H1 (cell line): Measurements from ENCODE around the gene TTC24. TPM values are rescaled to one million over a fixed set of nuclear protein-coding genes. Genes with fewer than 3 reads are reported as not detected.

ENCODE experiments used
- CTCF ChIA-PET: fragments of 300-600 bp; sonication (Branson Sonifier 250); formaldehyde crosslinking; loops from one replicate; lab custom pipeline; 2021; ENCODE audit not compliant: partially characterized antibody; lab: Charles Lee
- POLR2A ChIA-PET: fragments of 300-600 bp; sonication (Branson Sonifier 250); formaldehyde crosslinking; loops from one replicate; lab custom pipeline; 2021; ENCODE audit warnings: inconsistent platforms; ENCODE audit not compliant: partially characterized antibody; lab: Charles Lee
- DNase-seq, 2 experiments: peaks; one replicate each; pipeline versions ENCODE4 v3.0.0 to v3.0.0-alpha.2; 2010 to 2022; ENCODE audit warnings: low spot score in 2 of 2, low read depth in 1 of 2, mixed read lengths in 1 of 2
- FAIRE-seq: peaks from 2 replicates; lab custom pipeline; 2011; peaks lifted over from hg19 to GRCh38; lab: Jason Lieb, UNC
- H2AFZ ChIP-seq: 2 replicates; pipeline ENCODE4 v1.8.1; 2012; ENCODE audit warnings: low read length, inconsistent platforms
- H2AK5ac ChIP-seq: 2 replicates; pipeline ENCODE4 v1.6.1; 2013; ENCODE audit warnings: low read depth, low read length
- H2BK120ac ChIP-seq: replicated peaks from 2 replicates; pipeline ENCODE3; 2013; ENCODE audit warnings: low read depth, low read length, inconsistent platforms
- H2BK12ac ChIP-seq: 2 replicates; pipeline ENCODE4 v1.6.1; 2013; ENCODE audit warnings: low read depth, low read length
- H2BK15ac ChIP-seq: 2 replicates; pipeline ENCODE4 v1.6.1; 2013; ENCODE audit warnings: low read length
- H2BK20ac ChIP-seq: 2 replicates; pipeline ENCODE4 v1.6.1; 2013; ENCODE audit warnings: low read length
- H2BK5ac ChIP-seq: 2 replicates; pipeline ENCODE4 v1.6.1; 2013; ENCODE audit warnings: low read depth, low read length
- H3K14ac ChIP-seq: 2 replicates; pipeline ENCODE4 v1.6.1; 2013; ENCODE audit warnings: inconsistent platforms; ENCODE audit not compliant: insufficient read length
- H3K18ac ChIP-seq: 2 replicates; pipeline ENCODE4 v1.6.1; 2013; ENCODE audit warnings: low read length; ENCODE audit errors: extremely low read depth
- H3K23ac ChIP-seq: 2 replicates; pipeline ENCODE4 v1.6.1; 2013; ENCODE audit warnings: inconsistent platforms; ENCODE audit not compliant: insufficient read length
- H3K23me2 ChIP-seq: 2 replicates; pipeline ENCODE4 v1.6.1; 2013; ENCODE audit warnings: low read depth, low read length
- H3K27ac ChIP-seq: 2 replicates; pipeline ENCODE4 v1.6.1; 2011; ENCODE audit warnings: low read depth, low read length, inconsistent platforms
- H3K27me3 ChIP-seq, 4 experiments: replicated peaks in 1 of 4; 1 replicate in 1 of 4; 2 replicates in 3 of 4; pipeline versions ENCODE4 v1.6.1 to v1.8.1; 2011 to 2013; ENCODE audit warnings: low read length in 3 of 4, mild to moderate bottlenecking in 3 of 4, inconsistent platforms in 2 of 4, mixed read lengths in 2 of 4, moderate library complexity in 1 of 4; ENCODE audit not compliant: control insufficient read depth in 3 of 4, insufficient read depth in 3 of 4; ENCODE audit errors: extremely low read depth in 1 of 4
- H3K36me3 ChIP-seq, 4 experiments: 2 replicates each; pipeline versions ENCODE4 v1.6.1 to v1.8.1; 2011 to 2013; ENCODE audit warnings: mild to moderate bottlenecking in 4 of 4, low read length in 3 of 4, moderate library complexity in 2 of 4, control low read depth in 1 of 4, inconsistent platforms in 1 of 4; ENCODE audit not compliant: insufficient read depth in 4 of 4, control insufficient read depth in 2 of 4
- H3K4ac ChIP-seq: replicated peaks from 2 replicates; pipeline ENCODE3; 2013; ENCODE audit warnings: low read length, low read depth, mixed read lengths, inconsistent platforms; ENCODE audit not compliant: insufficient read length
- H3K4me1 ChIP-seq, 4 experiments: replicated peaks in 1 of 4; 1 replicate in 1 of 4; 2 replicates in 3 of 4; pipeline versions ENCODE4 v1.6.1 to v1.8.1; 2011 to 2013; ENCODE audit warnings: low read length in 3 of 4, inconsistent platforms in 2 of 4, mixed read lengths in 1 of 4; ENCODE audit not compliant: insufficient read depth in 4 of 4, control insufficient read depth in 3 of 4
- H3K4me2 ChIP-seq, 2 experiments: 2 replicates each; pipeline versions ENCODE4 v1.6.1 to v1.8.1; 2011 to 2013; ENCODE audit warnings: low read depth in 2 of 2, low read length in 2 of 2, control low read depth in 1 of 2, inconsistent platforms in 1 of 2, mild to moderate bottlenecking in 1 of 2; ENCODE audit not compliant: insufficient read depth in 1 of 2
- H3K4me3 ChIP-seq, 4 experiments: fragments of 200-600, 300-600 bp in 1 of 4; sonication (generic), shearing (Covaris generic), sonication (Bioruptor Twin) in 1 of 4; 2 replicates each; pipeline versions ENCODE4 v1.5.1 to v1.8.1; 2011 to 2016; ENCODE audit warnings: low read length in 4 of 4, low read depth in 3 of 4, control low read depth in 2 of 4, inconsistent platforms in 2 of 4, mild to moderate bottlenecking in 2 of 4, mixed read lengths in 1 of 4, moderate library complexity in 1 of 4; ENCODE audit not compliant: insufficient read depth in 2 of 4; ENCODE audit errors: extremely low read depth in 1 of 4
- H3K56ac ChIP-seq: replicated peaks from 2 replicates; pipeline ENCODE3; 2013; ENCODE audit warnings: low read depth, mild to moderate bottlenecking, mixed read lengths, low read length, inconsistent platforms; ENCODE audit not compliant: insufficient read length
- H3K79me1 ChIP-seq: 2 replicates; pipeline ENCODE4 v1.6.1; 2013; ENCODE audit warnings: low read depth, low read length, control low read depth
- H3K79me2 ChIP-seq, 2 experiments: 2 replicates each; pipeline versions ENCODE4 v1.6.1 to v1.8.1; 2012 to 2013; ENCODE audit warnings: low read length in 2 of 2, mild to moderate bottlenecking in 2 of 2, inconsistent platforms in 1 of 2; ENCODE audit not compliant: insufficient read depth in 2 of 2, control insufficient read depth in 1 of 2
- H3K9ac ChIP-seq, 4 experiments: replicated peaks in 1 of 4; 1 replicate in 1 of 4; 2 replicates in 3 of 4; pipeline versions ENCODE4 v1.6.1 to v1.8.1; 2011 to 2013; ENCODE audit warnings: low read depth in 3 of 4, low read length in 3 of 4, control low read depth in 2 of 4, mild to moderate bottlenecking in 2 of 4, moderate library complexity in 2 of 4, inconsistent platforms in 1 of 4; ENCODE audit errors: extremely low read depth in 1 of 4
- H3K9me3 ChIP-seq, 2 experiments: 2 replicates each; pipeline versions ENCODE4 v1.6.1 to v1.8.1; 2012 to 2013; ENCODE audit warnings: mild to moderate bottlenecking in 2 of 2, moderate library complexity in 2 of 2, control low read depth in 1 of 2, inconsistent platforms in 1 of 2, low read depth in 1 of 2, low read length in 1 of 2, mixed read lengths in 1 of 2; ENCODE audit not compliant: insufficient read depth in 2 of 2
- H4K20me1 ChIP-seq, 2 experiments: replicated peaks in 1 of 2; 2 replicates each; pipeline versions ENCODE3 to v1.8.1; 2011 to 2013; ENCODE audit warnings: inconsistent platforms in 2 of 2, low read length in 2 of 2, mild to moderate bottlenecking in 1 of 2; ENCODE audit not compliant: insufficient read depth in 2 of 2, control insufficient read depth in 1 of 2
- H4K5ac ChIP-seq: 2 replicates; pipeline ENCODE4 v1.6.1; 2013; ENCODE audit warnings: low read length, low read depth, mixed read lengths, inconsistent platforms; ENCODE audit not compliant: insufficient read length
- H4K8ac ChIP-seq: 2 replicates; pipeline ENCODE4 v1.8.0; 2013; ENCODE audit warnings: mild to moderate bottlenecking, moderate library complexity, low read length, inconsistent platforms; ENCODE audit not compliant: insufficient read depth; ENCODE audit errors: extremely low read depth
- H4K91ac ChIP-seq: replicated peaks from 2 replicates; pipeline ENCODE3; 2013; ENCODE audit warnings: low read length, mixed read lengths, inconsistent platforms; ENCODE audit not compliant: insufficient read length
- BACH1 ChIP-seq: IDR thresholded peaks from 2 replicates; pipeline ENCODE4 v1.6.1; 2012; ENCODE audit warnings: low read length, improper control_type of control experiment
- BRCA1 ChIP-seq: IDR thresholded peaks from 2 replicates; pipeline ENCODE4 v1.6.1; 2012; ENCODE audit warnings: low read depth, low read length, improper control_type of control experiment
- CBX8 ChIP-seq: fragments of 300-800, 300-1000 bp; sonication (generic); IDR thresholded peaks from 2 replicates; pipeline ENCODE4 v1.7.1; 2016; ENCODE audit warnings: low read depth, low read length, borderline replicate concordance
- CREB1 ChIP-seq: IDR thresholded peaks from 2 replicates; pipeline ENCODE4 v1.6.1; 2012; ENCODE audit warnings: inconsistent platforms
- CTBP2 ChIP-seq: IDR thresholded peaks from 2 replicates; pipeline ENCODE4 v1.7.0; 2011; ENCODE audit warnings: borderline replicate concordance, mild to moderate bottlenecking, moderate library complexity, mixed read lengths, low read length; ENCODE audit not compliant: insufficient read depth, insufficient read length
- EGR1 ChIP-seq: IDR thresholded peaks from 2 replicates; pipeline ENCODE4 v1.6.1; 2011; ENCODE audit warnings: low read depth, low read length, borderline replicate concordance
- FOSL1 ChIP-seq: IDR thresholded peaks from 2 replicates; pipeline ENCODE4 v1.6.1; 2011; ENCODE audit warnings: mild to moderate bottlenecking, low read depth, low read length, moderate library complexity; ENCODE audit not compliant: insufficient read depth
- JUN ChIP-seq: IDR thresholded peaks from 2 replicates; pipeline ENCODE4 v1.6.1; 2011; ENCODE audit warnings: low read depth, mild to moderate bottlenecking, improper control_type of control experiment, low read length
- JUND ChIP-seq: IDR thresholded peaks from 2 replicates; pipeline ENCODE4 v1.6.1; 2011; ENCODE audit warnings: mild to moderate bottlenecking, improper control_type of control experiment, low read length
- MAX ChIP-seq: IDR thresholded peaks from 2 replicates; pipeline ENCODE4 v1.6.1; 2012; ENCODE audit warnings: inconsistent platforms
- SIRT6 ChIP-seq: IDR thresholded peaks from one replicate; pipeline ENCODE4 v1.7.1; 2012; ENCODE audit warnings: low read length, inconsistent platforms
- TCF12 ChIP-seq: IDR thresholded peaks from 2 replicates; pipeline ENCODE4 v1.6.1; 2011; ENCODE audit warnings: low read depth, mild to moderate bottlenecking, low read length
- WGBS, 2 experiments: shearing (Covaris generic) in 1 of 2; methylation state at CpG; one replicate each; pipeline versions ENCODE4 v1.1.6 to v1.1.7; 2013 to 2015; ENCODE audit warnings: low lambda C conversion rate in 2 of 2, mixed read lengths in 2 of 2, inconsistent platforms in 1 of 2, low coverage in 1 of 2, missing lambda C conversion rate in 1 of 2; ENCODE audit not compliant: insufficient replicate concordance in 2 of 2, insufficient coverage in 1 of 2, insufficient read length in 1 of 2; ENCODE audit errors: extremely low coverage in 1 of 2, missing lambda C conversion rate in 1 of 2; 5-methylcytosine and 5-hydroxymethylcytosine counted together
- polyA plus RNA-seq, 7 experiments: library from polyadenylated mRNA; depleted of rRNA in 3 of 7; stranded (reverse) in 5 of 7; unstranded in 2 of 7; fragments of >200 nt in 5 of 7; fragments of 200-250 nt in 2 of 7; gene quantifications; 1 replicate in 5 of 7; 2 replicates in 1 of 7; 4 replicates in 1 of 7; pipeline versions ENCODE4 v1.2.1 to v1.2.3, GENCODE V29; 2011 to 2013; ENCODE audit warnings: missing spikeins in 2 of 7, mixed read lengths in 2 of 7
- total RNA-seq: library from RNA; stranded (reverse); fragmentation: NEBNext Ultra II Directional; extraction: Animal tissue kit (Norgen Biotek cat#: 25700); gene quantifications from 2 replicates; pipeline ENCODE4 v1.2.1, GENCODE V29; 2021

Gene TTC24
- total and polyA plus RNA-seq, 2 of the 8 experiments (the other 6 are each of a cell fraction or from before 2014, with no cell fraction given), result 0.08 TPM; not detected in 1

DNA sequence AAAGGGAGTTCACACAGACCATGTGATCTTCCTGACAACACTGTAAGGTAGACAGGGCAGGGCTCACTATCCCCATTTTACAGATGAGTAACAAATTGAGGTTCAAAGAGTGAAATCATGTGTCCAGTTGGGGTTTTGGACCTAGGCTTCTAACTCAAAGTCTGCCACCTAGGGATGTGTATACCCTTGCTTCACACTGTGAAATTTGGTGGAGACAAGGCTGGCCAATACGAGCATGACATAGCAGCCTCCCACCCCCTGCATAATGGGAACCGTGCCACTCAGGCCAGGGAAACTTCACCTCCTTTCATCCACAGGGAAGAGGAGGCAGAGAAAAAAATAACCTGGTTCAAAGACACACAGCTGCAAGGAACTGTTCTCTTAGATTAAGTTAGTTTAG is 14.0 kb upstream of the TTC24 start:
- H2BK20ac ChIP-seq, result no peak overlapping the region
- H3K27ac ChIP-seq, result no peak overlapping the region
- DNase-seq, result no peak
- FAIRE-seq, result no peak
- no peaks in the 10 kb centered on the region for H4K20me1 ChIP-seq
- no peaks in the 10 kb centered on the region for H3K9me3 ChIP-seq
- no peaks in the 10 kb centered on the region for H3K27me3 ChIP-seq
- H3K4me3 ChIP-seq, result no peak overlapping the region
- no peaks in the 10 kb centered on the region for H3K4me1 ChIP-seq
- H3K56ac ChIP-seq, result no peak overlapping the region
- no peaks in the 10 kb centered on the region for H3K79me2 ChIP-seq
- peaks cover 9 to 17% (median 12%) of the 10 kb centered on the region in 4 experiments; a peak in 6 of 8 replicates for H3K36me3 ChIP-seq
- no peak overlapping the region for H3K14ac ChIP-seq
- ChIA-PET CTCF (interaction anchor here (1.0 kb wide), 1 partner anchor 608 kb away, joined by 3 read pairs; no protein-coding TSS in a partner anchor), POLR2A (interaction anchor here (1.0 kb wide), 1 partner anchor 41 kb away, joined by 4 read pairs; no protein-coding TSS in a partner anchor)
- no peaks in the 10 kb centered on the region; the same call in 1 of the 2 replicates for H3K79me1 ChIP-seq
- H3K4ac ChIP-seq, result no peak overlapping the region
- H3K4me2 ChIP-seq, result no peak overlapping the region
- no peak overlapping the region for H4K91ac ChIP-seq
- no peak overlapping the region for H4K8ac ChIP-seq
- no peak overlapping the region for H3K9ac ChIP-seq
- no peak overlapping the region for H2AFZ ChIP-seq
- no peak overlapping the region for H2BK15ac ChIP-seq
- H3K23ac ChIP-seq, result no peak overlapping the region
- no peaks in the 10 kb centered on the region for H3K23me2 ChIP-seq
- WGBS, 2 experiments, result 98% methylated on average over 2 of the region's 2 CpGs; no CpG with 5 or more reads in 1 of the 2 experiments
- no peak overlapping the region for H2BK12ac ChIP-seq
- H3K18ac ChIP-seq, result no peak overlapping the region
- H4K5ac ChIP-seq, result no peak overlapping the region
- H2AK5ac ChIP-seq, result no peak overlapping the region
- no peak overlapping the region for H2BK120ac ChIP-seq
- no peak overlapping the region for H2BK5ac ChIP-seq
- TF ChIP-seq FOSL1 (no peak), BACH1 (no peak), EGR1 (no peak), SIRT6 (no peak), CTBP2 (no peak), BRCA1 (no peak), CREB1 (no peak), CBX8 (no peak), MAX (no peak), TCF12 (no peak), JUND (no peak), JUN (no peak)
